ENCODE measurements around the gene GRM7.

The GRM7 gene

GRCh38 chr3:7015683-7016440, 154.9 kb downstream of the GRM7 start:
- TF ChIP-seq, protein P1, sequence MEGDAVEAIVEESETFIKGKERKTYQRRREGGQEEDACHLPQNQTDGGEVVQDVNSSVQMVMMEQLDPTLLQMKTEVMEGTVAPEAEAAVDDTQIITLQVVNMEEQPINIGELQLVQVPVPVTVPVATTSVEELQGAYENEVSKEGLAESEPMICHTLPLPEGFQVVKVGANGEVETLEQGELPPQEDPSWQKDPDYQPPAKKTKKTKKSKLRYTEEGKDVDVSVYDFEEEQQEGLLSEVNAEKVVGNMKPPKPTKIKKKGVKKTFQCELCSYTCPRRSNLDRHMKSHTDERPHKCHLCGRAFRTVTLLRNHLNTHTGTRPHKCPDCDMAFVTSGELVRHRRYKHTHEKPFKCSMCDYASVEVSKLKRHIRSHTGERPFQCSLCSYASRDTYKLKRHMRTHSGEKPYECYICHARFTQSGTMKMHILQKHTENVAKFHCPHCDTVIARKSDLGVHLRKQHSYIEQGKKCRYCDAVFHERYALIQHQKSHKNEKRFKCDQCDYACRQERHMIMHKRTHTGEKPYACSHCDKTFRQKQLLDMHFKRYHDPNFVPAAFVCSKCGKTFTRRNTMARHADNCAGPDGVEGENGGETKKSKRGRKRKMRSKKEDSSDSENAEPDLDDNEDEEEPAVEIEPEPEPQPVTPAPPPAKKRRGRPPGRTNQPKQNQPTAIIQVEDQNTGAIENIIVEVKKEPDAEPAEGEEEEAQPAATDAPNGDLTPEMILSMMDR (IDR thresholded peaks at IDR 0.05) = no peak
- H3K27ac ChIP-seq = no peak overlapping the region
- DNase-seq (ENCODE audit: low spot score) = no peak
- H3K4me3 ChIP-seq = no peak overlapping the region

GRCh38 chr3:7025581-7026300, 164.8 kb downstream of the GRM7 start:
- TF ChIP-seq, protein P1 (IDR thresholded peaks at IDR 0.05) = no peak
- no peak overlapping the region for H3K4me3 ChIP-seq
- no peak for DNase-seq (ENCODE audit: low spot score)
- no peak overlapping the region for H3K27ac ChIP-seq

GRCh38 chr3:7029562-7029961, 168.6 kb downstream of the GRM7 start:
- no peak for DNase-seq (ENCODE audit: low spot score)
- TF ChIP-seq, protein P1 (IDR thresholded peaks at IDR 0.05) = no peak
- H3K27ac ChIP-seq = no peak overlapping the region
- no peak overlapping the region for H3K4me3 ChIP-seq

- no peak for DNase-seq (ENCODE audit: low spot score)
- no peak overlapping the region for H3K4me3 ChIP-seq
- no peak overlapping the region for H3K27ac ChIP-seq
- TF ChIP-seq, protein P1 (IDR thresholded peaks at IDR 0.05) = no peak
Measured at GRCh38 chr3:7038394-7038793, 177.5 kb downstream of the GRM7 start.

GRCh38 chr3:7062714-7063113, 201.8 kb downstream of the GRM7 start:
- no peak for DNase-seq (ENCODE audit: low spot score)
- TF ChIP-seq, protein P1 (IDR thresholded peaks at IDR 0.05) = no peak
- no peak overlapping the region for H3K4me3 ChIP-seq
- H3K27ac ChIP-seq = no peak overlapping the region

DNA sequence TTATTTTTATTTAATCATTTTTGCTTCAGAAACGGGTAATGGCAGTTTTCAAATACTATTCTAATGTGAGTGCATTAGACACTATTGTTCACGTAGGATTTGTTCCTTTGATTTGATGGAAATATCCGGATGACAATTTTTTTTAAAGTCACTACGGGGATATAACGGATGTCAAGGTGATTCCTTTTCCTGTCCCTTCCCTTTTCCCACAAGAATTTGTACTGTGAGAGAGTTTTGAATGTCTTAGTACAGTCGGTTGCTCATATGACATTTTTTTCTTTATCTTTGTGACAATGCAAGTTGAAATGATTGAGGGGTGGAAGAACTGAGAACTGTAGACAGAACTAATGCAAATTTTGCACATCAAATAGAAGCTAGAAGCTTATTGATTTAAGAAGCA, 209.5 kb downstream of the GRM7 start:
- TF ChIP-seq, protein P1 (IDR thresholded peaks at IDR 0.05) = no peak
- Histone ChIP-seq H3K4me3 (no peak overlapping the region), H3K27ac (no peak overlapping the region)
- no peak for DNase-seq (ENCODE audit: low spot score)

DNA sequence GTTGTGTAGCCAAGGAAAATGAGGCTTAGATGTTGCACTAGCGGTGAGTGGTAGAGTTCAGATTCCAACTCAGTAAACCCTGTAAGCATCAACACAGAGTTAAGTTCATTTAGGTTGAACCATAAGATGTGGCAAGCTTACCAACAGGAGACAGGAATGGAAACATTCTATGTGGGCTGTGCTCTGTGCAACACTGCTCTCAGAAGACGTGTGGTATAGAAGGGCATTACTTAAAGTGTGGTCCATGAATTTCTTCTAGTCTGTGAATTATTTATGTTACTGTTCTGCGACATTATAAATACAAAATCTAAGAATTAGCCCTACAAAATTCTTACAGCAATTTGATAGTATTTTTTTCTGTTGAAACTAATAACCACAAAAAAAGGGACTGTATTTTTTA, 213.3 kb downstream of the GRM7 start:
- DNase-seq (ENCODE audit: low spot score) = no peak
- TF ChIP-seq, protein P1 (IDR thresholded peaks at IDR 0.05) = no peak
- Histone ChIP-seq H3K27ac (no peak overlapping the region), H3K4me3 (no peak overlapping the region)
